ENCODE results near the gene SMURF2. TPM values are rescaled to one million over a fixed set of nuclear protein-coding genes. Genes with fewer than 3 reads are reported as not detected.

The SMURF2 gene
- total and polyA plus RNA-seq, 10 of the 15 experiments (the other 5 are each of a cell fraction or from before 2014, with no cell fraction given): 2.8 to 13.4 (median 7.5) TPM

GRCh38 chr17:64617125-64617780 lies 44.9 kb downstream of the SMURF2 start:
- no peaks in the 10 kb centered on the region for H4K20me1 ChIP-seq (ENCODE audit: control insufficient read depth, insufficient read depth)
- 98% methylated on average over 5 of the region's 5 CpGs for WGBS (ENCODE audit: insufficient coverage, insufficient replicate concordance, low lambda C conversion rate, missing lambda C conversion rate)
- H3K27ac ChIP-seq (ENCODE audit: control insufficient read depth, insufficient read depth): no peak overlapping the region
- no TSS peak for BruUV-seq (replicated peaks)
- H3K27me3 ChIP-seq (replicated peaks in 1 of 2; ENCODE audit: control insufficient read depth in 2 of 2, insufficient read depth in 2 of 2, low read length in 1 of 2): no peaks in the 10 kb centered on the region
- ChIA-PET SMC1A (ENCODE audit: uncharacterized antibody, unreplicated experiment) (no interaction called here), POLR2A (no interaction called here), RAD21 (ENCODE audit: unreplicated experiment) (no interaction called here), CTCF (no interaction called here)
- H2AFZ ChIP-seq (ENCODE audit: control insufficient read depth, low read depth, low read length): no peak overlapping the region
- no peak overlapping the region for H3K9ac ChIP-seq (ENCODE audit: control insufficient read depth, insufficient read depth, low read length)
- no peak overlapping the region for H3K4me3 ChIP-seq
- H3K79me2 ChIP-seq (ENCODE audit: control insufficient read depth, insufficient read depth, low read length): no peaks in the 10 kb centered on the region; the same call in 1 of the 2 replicates
- H3K9me3 ChIP-seq (replicated peaks; ENCODE audit: control insufficient read depth, insufficient read depth, low read length): no peaks in the 10 kb centered on the region
- DNase-seq (ENCODE audit: low read depth, low spot score) (no peak), FAIRE-seq (no peak), ATAC-seq (no peak)
- in situ Hi-C loops (cut with MboI): no loop called here
- no peaks in the 10 kb centered on the region for H3K36me3 ChIP-seq (ENCODE audit: control insufficient read depth in 2 of 2, insufficient read depth in 2 of 2, low read length in 1 of 2)
- H3K4me1 ChIP-seq (ENCODE audit: control insufficient read depth, insufficient read depth, low read length): no peaks in the 10 kb centered on the region; the same call in 1 of the 2 replicates
- intact Hi-C loops (cut with micrococcal nuclease; ENCODE audit: unreplicated experiment): no loop called here
- TF ChIP-seq ATF3 (IDR thresholded peaks at IDR 0.05; ENCODE audit: borderline replicate concordance, extremely low read depth, low read depth, low read length) (no peak), SUPT20H (IDR thresholded peaks at IDR 0.05; ENCODE audit: borderline replicate concordance, control insufficient read depth, low read depth, low read length) (no peak), SIX5 (IDR thresholded peaks at IDR 0.05; ENCODE audit: low read depth, low read length, severe bottlenecking) (no peak), BCLAF1 (IDR thresholded peaks at IDR 0.05) (no peak), CBX3 (IDR thresholded peaks at IDR 0.05; ENCODE audit: borderline replicate concordance, low read depth) (no peak), POU2F2 (IDR thresholded peaks at IDR 0.05; ENCODE audit: borderline replicate concordance, low read depth, low read length) (no peak), EZH2 (IDR thresholded peaks at IDR 0.05; ENCODE audit: borderline replicate concordance, control insufficient read depth, low read depth, low read length) (no peak), ESRRA (IDR thresholded peaks at IDR 0.05; ENCODE audit: low read length) (no peak), PKNOX1 (IDR thresholded peaks at IDR 0.05) (no peak), RFX5 (IDR thresholded peaks at IDR 0.05; ENCODE audit: low read depth, low read length) (no peak), FOXK2 (IDR thresholded peaks at IDR 0.05) (no peak), JUNB (IDR thresholded peaks at IDR 0.05) (no peak)
- H3K4me2 ChIP-seq (ENCODE audit: control insufficient read depth, insufficient read depth): no peak overlapping the region
